ENCODE results near the gene TMEM171.

TMEM171 gene

DNA sequence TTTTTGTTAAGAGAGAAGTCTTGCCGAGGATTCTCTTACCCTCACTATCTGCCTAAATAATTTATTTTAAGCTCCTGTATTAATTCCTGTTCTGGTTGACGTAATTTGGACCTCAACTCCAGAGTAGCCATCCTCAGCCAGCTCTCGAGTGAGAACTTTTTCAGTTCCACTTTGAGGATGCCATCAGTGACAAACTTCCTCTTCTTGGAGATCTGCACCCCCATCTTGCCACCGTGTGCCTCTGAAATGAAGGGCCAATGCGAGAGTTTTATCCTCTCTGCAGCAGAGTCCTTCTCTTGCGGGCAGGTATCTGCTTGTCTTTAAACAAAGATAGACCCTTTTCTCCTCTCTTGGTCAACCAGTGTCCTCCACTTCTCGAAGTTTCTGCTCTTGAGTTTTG, 33.1 kb downstream of the TMEM171 start:
- DNase-seq = no peak

DNA sequence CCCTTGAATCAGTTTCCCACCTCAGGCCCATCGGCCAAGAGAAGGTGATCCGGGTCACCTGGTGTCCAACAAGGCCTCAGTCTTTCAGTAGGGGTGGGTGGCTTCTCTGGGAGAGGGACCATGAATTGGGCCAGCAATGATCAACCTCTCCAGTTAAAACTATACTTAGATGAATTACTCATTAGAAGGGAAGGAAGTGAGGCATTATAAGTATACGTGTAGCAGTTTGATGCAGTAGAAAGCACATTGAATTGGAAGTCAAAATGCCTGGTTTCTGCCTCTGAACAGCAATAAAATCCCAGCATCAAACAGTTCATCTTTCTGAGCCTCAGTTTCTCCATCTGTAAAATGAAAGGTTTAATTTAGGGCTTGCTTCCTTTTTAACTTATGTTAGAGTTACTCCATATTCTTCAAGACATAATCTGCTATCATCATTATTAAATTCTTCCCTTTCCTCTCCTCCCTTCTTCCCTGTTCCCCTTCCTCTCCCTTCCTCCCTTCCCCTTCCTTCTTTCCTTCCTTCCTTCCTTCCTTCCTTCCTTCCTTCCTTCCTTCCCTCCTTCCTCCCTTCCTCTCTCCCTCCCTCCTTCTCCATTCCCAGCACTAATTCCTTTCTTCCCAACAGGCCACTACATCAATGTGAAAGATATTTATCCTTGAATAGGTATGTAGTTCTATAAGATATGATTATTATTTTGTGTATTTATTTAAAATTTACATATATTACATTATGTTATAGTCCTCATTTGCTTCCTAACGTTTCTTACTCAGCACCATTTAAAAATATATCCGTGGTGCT, 34.0 kb downstream of the TMEM171 start:
- DNase-seq = no peak

DNA sequence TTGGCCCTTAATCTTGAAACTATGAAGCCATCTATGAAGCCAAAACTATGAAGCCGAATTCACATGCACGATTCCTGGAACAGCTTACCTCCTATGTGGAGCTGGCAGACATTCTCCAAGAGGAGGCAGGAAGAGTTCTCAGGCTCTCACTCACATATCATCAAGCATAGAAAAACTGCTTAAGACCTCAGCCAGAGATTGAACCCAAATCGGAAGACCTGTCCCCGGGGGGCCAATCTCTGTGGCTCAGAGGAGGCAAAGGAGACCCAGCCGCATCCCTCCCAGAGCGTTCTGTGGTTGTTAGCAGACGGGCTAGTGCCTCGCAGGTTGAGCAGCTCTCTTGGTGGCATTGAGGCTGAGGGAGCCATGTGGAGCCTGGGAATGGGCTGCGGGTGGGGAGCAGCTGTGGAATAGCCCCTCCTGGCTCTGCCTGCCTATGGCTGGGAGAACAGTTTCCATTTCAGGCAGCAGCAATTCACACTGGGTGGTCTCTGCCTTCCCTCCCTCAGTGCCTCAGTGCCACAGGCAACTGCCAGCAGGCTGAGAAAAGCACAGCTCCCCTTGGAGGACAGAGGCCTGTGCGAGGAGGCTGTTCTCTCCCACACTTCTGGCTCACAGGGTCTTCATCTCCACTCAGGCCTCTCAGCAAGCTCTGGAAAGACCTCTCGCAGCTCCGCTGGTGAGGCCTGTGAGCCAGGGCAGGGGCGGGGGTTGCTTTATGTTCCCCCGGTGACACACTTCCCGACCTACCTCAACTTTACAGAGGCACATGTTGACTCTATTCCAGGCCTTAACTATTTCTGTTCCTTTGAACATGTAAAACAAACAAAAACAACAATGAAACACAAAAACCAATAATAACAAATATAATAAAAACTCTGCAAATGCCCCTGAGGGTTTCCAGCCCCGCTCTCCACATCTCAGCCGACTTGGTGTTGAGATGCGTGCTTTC, 35.2 kb downstream of the TMEM171 start:
- DNase-seq = no peak

DNA sequence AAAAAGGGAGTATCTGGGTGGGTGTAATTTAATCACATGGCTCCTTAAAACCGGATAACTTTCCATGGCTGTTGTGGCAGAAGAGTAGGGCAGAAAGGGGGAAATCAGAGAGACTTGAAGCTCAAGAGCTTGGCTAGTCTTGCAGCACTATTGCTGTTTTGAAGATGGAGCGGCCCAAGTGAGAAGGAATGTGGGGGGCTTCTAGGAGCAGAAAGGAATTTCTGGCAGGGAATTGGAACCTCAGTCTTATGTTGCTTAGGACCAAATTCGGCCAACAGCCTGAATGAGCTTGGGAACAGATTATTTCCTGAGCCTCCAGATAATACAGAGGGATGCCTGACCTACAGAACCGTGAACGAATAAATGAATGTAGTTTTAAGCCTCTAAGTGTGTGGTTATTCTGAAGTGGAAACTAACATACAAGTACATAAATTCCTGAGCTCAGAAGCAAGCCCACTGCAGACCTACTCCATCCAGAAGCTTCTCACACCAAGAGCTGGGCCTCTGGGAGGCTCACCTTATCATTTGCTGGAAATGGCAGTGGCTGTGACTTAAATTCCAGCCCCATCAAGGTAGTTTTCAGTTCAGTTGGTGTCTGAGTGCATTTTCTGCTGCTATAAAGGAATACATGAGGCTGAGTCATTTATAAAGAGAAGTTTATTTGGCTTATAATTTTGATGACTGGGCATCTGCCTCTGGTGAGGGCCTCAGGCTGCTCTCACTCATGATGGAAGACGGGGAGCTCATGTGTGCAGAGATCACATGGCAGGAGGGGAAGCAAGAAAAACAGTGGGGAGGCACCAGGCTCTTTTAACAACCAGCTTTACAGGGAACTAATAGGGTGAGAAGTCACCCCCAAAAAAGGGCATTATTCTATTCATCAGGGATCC, 37.3 kb downstream of the TMEM171 start:
- no peak for DNase-seq

DNA sequence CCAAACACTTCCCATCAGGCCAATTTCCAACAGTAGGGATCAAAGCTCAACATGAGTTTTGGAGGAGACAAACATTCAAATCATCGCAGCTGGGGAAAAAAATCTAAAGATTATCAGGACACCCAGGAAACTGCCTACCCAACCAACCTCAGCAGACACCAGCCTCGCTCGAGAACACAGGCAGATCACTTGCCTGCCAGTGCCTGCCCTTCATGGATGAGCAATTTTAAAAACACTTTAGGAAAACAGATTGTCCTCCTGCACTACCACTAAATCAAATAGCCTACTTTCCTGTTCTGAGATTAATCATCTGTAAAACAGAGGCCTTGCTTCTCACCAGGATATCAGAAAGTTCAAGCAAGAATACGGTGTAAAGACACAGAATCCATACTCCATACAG, 37.9 kb downstream of the TMEM171 start:
- DNase-seq = no peak

DNA sequence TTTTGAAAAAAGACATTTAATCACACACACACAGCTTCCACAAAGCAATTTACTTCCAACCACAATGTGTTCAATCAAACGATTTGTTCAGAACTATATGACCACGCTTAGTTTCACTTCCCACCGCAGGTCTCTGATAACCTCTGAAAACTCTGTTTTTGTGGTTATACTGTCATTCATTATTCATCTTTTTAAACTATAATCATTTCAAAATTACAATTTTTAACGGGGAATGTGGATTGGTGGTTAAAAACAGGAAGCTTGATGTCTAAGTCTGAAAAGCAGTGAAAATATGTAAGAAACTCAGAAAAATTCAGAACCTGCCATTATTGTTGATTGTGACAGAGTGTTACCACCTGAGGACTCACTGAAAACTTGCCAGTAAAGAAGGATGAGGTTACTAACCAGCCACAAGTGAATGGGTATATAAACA, 39.9 kb downstream of the TMEM171 start:
- no peak for DNase-seq

DNA sequence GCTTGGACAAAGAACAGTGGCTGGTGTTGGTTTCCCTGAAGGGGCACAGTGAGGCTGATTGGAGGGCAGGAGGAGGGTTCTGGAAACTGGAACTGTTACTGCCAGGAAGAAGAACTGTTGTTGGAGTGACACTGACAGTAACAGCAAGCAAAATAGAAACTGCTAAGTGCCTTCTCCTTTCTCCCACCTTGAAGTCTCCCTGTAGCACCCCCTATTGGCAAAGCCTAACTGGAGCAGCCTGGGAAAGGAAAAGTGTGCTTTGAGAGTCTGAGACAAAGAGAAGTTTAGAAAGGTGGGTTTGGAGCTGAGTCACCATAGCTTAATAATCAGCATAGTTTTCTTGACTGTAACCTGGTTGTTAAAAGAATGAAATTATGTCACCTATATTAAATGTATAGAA, 50.1 kb downstream of the TMEM171 start:
- no peak for DNase-seq

DNA sequence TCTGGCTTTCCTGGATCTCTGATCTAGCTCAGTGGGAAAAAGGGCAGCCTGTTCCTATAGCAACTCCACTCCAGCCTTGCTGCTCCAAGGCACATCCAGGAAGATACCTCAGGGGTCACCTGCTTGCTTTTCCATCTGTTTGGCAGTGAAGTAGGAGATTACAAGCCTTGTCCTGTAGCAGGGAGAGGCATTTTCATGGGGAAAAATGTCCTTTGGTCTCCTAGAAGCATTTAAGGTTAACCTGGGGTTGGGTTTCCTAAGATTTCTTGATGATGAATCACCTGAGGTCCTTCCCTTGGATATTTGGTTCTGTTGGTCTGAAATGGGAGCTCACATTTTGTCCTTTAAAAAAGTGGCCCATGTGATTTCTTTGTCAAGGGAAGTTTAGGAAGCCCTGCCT, 51.1 kb downstream of the TMEM171 start:
- no peak for DNase-seq

DNA sequence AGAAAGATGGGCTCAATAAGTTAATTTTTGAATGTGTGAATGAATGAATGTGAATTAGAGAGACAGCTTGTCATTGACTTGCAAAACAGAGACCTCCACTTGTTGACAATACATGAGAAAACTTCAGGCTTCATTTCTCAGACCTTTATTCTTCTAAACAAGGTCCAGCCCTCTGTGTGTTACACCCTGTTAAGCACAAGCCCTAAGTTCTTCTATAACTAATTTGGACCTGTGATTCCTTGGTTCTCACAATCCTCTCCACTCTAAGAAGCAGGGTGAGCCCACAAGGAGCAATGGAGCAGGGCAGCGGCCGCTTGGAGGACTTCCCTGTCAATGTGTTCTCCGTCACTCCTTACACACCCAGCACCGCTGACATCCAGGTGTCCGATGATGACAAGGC, 52.6 kb downstream of the TMEM171 start, which contains the start of gene TMEM174:
TSS of gene TMEM174 (plus strand) at position 243 of the 400 bp plus-strand sequence. CDS start at position 294, 51 bp downstream.
- DNase-seq = no peak

DNA sequence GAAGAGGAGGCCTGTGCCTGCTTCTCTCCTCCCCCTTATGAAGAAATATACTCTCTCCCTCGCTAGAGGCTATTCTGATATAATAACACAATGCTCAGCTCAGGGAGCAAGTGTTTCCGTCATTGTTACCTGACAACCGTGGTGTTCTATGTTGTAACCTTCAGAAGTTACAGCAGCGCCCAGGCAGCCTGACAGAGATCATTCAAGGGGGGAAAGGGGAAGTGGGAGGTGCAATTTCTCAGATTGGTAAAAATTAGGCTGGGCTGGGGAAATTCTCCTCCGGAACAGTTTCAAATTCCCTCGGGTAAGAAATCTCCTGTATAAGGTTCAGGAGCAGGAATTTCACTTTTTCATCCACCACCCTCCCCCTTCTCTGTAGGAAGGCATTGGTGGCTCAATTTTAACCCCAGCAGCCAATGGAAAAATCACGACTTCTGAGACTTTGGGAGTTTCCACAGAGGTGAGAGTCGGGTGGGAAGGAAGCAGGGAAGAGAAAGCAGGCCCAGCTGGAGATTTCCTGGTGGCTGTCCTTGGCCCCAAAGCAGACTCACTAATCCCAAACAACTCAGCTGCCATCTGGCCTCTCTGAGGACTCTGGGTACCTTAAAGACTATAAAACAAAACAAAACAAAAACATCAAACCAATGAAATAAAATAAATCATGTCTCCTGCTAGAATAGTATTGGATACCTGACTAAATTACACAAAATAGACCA, 53.9 kb downstream of the TMEM171 start:
- DNase-seq = no peak

DNA sequence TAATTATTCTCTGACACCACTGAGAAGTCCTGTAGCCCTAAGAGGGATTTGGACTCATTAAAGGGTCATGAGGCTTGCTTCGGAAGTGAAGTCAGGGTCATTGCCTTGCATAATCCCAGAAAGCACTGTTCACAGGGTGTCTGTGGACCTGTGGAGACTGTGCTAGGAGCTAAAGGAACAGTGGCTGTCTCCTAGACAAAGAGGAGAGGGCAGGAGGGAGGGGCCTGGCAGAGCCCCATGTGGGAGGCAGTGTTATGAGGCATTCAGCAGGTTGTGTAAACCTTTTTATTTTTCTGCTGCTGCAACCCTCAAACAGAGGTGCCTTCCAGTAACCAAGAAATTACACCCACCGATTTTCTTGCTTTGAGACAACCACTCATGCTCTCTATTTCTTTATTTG, 55.9 kb downstream of the TMEM171 start:
- DNase-seq = no peak

DNA sequence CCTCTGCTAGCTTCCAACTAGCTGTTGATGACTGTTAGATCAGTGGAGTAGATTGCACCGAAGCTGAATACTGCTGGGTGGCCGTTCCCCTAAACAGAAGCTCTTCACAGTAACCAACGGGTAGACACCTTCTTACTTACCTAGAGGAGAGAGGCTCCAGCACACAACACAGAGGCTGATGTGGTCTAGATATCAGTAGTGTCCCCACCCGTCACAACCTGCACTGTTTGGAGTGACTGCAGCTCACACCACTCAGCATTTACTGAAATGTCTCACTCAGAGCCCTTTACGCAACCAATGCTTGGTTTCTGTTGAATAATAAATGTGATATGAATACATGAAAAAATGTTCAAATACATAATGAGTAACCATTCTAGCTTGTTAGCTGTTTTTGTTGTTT, 57.9 kb downstream of the TMEM171 start:
- no peak for DNase-seq

DNA sequence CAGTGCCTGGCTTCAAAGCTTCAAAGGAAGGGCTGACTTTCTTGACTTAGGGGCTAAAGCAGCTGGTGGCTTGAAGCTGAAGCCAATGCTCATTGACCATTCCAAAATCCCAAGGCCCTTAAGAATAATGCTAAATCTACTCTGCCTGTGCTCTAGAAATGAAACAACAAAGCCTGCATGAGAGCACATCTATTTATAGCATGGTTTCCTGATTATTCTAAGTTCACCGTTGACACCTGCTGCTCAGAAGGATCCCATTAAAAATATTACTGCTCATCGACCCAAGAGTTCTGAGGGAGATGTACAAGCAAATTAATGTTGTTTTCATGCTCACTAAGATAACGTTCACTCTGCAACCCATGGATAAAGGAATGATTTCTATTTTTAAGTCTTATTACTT, 59.4 kb downstream of the TMEM171 start:
- DNase-seq = no peak

DNA sequence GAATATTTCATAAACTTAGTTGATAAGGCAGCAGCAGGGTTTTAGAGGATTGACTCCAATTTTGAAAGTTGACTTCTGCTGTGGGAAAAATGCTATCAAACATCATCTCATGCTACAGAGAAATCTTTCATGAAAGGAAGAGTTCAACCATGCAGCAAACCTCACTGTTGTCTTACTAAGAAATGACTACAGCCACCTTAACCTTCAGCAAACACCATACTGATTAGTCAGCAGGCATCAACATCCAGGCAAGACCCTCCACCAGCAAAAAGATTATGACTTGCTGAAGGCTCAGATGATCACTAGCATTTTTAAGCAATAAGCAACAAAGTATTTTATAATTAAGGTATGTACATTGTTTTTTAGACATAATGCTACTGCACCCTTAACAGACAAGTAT, 60.2 kb downstream of the TMEM171 start:
- DNase-seq = no peak
